Superior temporal gyrus (tissue), 1 donor: ENCODE data around the gene PRDM2.
"Not testable (repeated sequence)": the region's sequence is repeated elsewhere in the genome, so short reads cannot be mapped to it uniquely, and the experiment has no call there.

Experiments
- DNase-seq: peaks from one replicate; pipeline ENCODE4 v3.0.0-alpha.2; 2016; ENCODE audit errors: extremely low spot score

PRDM2 gene

DNA sequence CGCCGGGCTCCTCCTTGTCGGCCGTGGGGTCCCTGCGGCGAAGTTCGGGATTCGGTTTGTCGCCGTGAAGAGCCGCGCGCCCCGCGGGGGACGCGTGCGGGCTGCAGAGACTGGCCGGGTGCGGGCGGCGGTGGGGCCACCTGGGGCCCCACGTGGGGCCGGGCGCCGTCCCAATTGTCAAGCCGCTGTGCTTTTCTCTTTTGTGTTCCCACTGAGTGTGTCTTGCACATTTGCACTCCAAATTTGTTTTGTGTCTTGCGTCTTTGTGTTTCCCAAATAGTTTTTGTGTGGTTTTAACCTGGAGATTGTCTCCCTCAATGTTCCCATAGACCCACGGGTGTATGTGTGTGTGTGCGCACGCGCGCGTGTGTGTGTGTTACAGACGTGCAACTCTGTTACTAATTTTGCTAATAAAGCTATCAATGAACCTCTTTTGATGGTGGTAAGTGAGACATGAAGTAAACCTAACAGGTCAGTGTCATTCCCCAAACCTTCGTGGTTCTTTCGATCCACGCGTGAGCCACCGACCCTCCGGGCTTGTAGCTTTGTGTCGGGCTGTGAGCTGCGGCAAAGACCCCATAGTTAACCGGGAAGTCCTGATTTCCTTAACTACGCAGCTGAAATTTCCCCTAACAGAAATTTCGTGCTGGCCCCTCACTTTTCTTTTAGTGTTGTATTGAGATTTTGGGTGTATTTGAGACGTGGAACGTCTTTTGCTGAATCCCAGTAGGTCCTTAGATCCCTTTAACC lies 708 bp downstream of the PRDM2 start:
- DNase-seq = peak; percentile 72

DNA sequence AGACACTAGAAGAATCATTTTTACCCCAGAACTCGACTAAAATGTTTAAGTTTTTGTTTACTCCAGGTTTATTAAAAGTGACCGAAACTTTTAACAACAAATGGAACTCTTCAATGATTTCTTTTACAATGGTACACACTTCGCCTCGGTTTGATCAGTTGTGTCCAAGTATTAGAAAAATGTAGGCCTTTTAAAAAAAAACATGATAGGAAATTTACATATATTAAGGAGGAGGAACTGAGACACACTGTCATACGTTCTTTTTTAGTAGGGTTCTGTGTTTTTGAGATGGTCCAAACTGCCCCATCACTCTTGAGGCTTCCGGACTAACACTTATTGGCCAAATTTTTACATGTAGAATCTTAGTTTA lies 1.3 kb downstream of the PRDM2 start:
- no peak for DNase-seq

DNA sequence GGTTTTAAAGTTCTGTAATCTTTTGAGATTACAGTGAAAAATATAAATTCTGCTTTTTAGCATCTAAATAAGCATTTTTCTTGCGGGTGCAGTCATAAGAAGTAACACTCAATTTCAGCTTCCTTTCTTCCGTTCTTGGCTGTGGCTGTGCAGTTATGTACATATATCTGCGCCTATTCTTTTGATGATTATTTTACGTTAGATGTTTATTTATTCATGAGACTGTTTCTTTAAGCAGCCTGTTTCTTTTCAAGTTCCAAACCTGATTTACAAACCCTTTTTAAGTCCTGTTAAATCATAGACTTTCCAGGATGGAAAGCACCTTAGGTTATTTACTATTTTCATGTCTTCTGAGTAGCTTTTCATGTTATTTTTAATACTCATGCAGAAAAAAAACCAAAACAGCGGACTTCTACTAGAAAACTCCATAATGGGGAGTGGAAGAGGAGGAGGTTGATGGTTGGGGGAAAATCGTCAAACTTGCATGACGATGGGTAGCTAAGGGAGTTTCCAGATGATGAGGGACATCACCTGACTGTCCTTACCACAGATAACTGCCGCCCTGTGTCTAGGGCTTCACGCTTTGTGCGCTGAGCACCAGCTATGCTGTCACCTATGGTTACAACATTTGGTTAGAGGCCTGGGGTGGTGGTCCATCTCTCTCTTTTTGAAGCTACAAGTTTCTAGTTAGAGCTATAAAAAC lies 2.6 kb downstream of the PRDM2 start:
- DNase-seq = no peak

DNA sequence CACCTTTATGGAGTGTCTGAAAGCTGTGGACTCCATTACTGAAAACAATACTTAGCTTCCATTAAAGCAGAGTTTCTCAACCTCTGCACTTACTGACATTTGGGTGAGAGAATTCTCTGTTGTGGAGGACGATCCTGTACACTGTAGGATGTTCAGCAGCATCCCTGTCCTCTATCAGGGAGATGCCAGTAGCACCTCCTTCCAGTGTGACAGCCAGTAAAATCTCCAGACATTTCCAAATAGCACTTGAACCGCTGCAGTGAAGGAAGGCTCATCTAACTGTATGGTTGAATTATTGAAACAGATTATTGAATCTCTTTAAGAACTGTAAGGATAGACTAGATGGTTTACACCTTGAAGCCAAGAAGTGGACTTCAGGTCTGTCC lies 3.1 kb downstream of the PRDM2 start:
- no peak for DNase-seq

DNA sequence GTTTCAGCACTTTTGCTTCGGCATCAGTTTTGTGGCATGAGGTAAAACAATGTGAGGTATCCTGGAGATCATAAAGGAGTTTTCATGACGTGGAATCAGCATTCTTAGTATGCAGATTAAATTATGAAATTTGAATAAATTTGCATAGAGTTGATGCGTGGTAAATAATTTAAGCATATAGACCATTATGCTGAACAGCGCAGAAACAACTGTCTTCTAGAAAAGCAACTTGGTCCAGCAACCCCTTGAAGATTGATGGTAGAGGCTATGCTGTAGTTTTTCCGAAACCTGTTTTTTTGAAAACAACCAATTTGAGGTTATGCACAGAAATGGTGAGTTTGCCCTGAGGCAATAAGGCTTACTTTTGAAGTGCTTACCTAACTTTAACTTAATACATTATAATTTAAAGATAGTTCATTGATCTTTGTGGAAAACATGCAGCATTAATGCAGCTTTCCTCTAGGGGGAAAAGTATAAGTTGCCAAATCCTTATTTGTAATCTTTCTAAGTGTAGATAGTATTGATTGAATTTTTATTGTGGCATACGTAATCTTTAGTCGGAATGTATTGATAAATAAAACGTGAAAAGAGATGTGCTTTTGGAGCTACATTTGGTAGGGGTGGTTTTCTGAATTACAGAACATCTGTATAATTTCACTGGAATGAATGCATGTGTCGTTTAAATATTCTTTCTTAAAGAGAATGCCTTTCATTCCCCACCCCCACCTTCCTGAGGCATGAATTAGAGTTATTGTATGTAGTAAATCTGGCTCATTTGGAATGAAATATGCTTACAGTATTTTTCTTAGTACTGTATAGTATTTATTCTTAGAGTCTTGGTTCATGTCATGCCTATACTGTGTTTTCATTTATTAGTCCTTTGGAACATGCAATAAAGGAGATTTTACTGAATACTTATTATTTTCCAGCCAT lies 3.8 kb downstream of the PRDM2 start:
- DNase-seq = no peak

DNA sequence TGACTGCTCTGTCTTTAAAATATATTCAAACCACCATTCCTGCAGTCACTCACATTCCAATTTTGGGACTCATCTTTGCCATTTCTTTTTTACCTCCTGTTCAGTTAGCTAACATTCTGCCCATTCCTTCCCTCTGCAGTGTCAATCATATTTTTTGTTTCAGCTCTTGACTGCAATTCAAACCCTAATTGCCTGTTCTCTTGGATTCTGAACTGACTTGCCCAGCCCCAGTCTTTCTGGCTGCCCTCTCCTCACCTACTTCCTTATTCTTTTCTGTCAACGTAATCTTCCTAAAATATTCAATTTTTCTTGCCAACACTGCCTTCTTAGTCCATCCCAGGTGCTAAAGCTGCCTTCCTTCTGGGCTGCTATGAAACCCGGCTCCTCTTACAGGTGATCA lies 6.1 kb downstream of the PRDM2 start:
- no peak for DNase-seq

DNA sequence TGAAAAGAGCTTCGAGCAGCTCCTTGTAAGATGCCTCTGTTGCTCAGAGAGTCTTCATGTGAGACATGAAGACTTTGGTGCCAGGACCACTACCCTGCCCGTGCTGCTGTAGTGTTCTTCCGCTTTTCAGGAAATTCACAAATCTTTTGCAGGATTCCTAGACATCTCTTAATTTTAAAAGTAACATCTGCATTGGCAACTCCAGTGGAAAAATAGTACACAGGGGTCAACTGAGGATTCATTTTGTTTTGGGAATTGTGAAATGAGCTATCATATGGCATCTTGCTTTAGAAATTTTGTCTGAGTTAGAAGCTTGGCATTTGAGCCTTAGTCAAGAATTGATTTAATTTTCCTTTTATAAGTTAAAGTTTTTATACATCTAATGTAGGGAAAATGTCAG lies 7.2 kb downstream of the PRDM2 start:
- DNase-seq = no peak

DNA sequence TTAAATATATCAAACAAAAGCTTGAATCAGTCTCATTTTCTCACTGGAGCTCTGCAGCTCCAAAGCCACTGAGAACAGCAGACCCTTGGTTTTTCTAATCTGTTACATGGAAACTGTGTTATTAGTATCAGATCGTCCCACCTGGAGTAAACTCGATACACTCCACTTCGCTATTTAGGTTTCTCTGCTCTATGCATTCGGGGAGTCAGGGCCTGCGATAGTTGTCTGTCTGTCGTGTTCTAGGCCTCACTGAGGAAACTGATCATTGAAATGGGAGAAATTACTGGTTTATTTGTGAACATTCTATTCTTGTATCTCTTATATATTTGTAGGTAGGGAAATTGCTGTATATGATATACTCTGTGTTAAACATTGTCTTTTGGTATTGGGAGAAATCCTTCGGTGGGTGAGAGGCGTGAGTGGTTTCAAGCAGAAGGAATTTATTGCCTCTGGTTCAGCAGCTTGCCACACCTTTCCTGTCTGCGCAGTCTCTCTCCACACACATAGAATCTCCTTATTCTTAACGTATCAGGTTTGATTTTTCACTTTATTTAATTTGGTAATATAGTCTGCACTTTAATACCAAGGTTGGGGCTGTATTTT lies 8.5 kb downstream of the PRDM2 start:
- no peak for DNase-seq

DNA sequence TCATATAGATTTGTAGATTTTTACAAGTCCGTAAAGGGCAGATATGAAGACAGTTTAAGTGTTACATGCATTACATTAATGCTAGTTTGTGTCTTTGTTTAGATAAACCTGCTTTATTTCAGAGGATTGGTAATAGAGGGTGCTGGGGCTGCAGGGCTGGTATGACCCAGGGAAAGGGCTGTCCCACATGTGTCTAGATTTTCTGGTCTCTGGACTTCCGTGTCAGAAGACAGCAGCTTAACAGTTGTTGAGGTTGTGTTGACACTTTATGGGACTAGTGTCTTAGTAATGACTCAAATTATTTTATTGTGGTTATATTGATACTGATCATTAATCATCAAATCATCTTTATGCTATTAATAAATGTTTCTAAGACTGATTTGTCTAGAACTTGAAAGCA lies 10.1 kb downstream of the PRDM2 start:
- no peak for DNase-seq

DNA sequence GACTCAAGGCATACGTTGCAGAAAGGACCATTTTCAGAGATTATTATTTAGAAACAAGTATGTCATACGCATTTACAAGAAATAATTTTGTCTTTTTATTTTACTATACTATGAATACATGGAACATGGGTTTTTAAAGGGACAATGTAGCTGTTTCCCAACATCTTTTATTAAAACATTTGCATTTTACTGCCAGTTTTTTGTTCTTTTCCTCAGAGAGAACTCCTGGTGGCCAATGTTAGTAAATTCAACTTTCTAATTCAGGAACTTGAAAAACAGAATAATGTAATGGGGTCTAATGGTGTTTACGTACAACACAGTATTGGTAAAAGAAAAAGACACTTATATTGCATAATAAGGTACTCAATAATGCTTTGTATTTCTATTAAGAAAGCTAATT lies 14.9 kb downstream of the PRDM2 start:
- DNase-seq = no peak

DNA sequence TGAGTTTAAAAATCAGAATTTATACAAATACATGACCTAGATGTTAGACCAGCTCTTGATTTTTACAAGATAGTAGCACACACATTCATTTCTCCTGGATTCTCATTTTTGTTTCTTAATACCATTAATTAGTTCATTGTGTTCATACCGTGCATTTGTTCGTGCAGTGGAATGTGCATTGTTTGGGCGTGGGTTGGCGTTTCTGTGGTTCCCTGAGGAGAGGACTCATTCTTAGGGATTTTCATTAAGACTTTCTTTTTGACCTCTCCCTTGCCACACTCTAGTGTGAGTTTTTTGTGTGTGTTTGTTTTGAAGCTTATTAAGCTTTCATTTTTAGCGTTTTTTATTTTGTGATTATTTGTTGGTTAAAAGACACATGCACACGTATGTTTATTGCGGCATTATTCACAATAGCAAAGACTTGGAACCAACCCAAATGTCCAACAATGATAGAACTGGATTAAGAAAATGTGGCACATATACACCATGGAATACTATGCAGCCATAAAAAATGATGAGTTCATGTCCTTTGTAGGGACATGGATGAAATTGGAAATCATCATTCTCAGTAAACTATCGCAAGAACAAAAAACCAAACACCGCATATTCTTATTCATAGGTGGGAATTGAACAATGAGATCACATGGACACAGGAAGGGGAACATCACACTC lies 15.8 kb downstream of the PRDM2 start:
- DNase-seq = not testable (repeated sequence)

DNA sequence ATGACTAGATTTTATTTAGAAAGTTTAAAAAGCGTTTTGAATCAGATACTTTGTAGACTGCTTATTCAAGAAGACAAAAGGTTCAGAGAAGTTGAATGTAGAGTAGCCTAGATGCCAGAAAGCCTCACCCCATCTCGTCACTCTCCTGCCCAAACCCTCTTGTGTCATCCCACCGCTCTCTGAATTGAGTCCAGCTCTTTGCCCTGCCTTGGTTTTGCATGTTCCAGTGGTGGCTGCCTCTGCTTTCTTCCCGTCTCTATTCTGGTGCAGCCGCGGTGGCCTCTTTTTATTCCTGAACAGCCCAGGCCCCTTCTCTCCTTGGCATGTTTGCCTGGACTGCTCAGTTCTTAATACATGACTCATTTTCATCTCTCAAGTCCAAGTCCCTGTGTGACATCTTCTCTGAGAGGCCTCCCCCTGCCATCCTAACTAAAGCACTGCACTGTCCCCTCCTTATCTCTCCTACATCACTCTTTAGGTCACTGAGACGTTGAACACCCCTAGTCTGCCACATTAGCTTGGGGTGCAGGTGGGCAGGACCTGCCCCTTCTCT lies 22.9 kb downstream of the PRDM2 start:
- DNase-seq = no peak

DNA sequence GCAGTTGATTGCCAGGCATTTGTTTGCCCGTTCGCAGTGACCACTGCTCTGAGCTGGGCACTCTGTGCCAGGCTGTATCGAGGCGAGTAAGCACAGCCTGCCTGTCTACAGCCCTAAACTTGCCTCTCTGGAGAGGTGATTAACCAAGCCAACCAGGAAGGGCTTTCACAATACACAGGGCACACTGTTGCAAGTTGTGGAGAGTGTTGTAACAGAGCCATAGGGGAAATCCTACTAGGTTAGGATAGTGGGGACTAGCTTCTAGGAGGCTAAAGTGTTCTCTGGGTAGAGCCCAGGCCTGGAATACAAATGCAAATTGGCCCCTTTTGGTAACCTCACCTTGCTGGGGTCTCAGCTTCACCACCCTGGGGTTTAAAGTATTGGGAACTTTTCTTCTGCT lies 23.8 kb downstream of the PRDM2 start:
- DNase-seq = no peak

DNA sequence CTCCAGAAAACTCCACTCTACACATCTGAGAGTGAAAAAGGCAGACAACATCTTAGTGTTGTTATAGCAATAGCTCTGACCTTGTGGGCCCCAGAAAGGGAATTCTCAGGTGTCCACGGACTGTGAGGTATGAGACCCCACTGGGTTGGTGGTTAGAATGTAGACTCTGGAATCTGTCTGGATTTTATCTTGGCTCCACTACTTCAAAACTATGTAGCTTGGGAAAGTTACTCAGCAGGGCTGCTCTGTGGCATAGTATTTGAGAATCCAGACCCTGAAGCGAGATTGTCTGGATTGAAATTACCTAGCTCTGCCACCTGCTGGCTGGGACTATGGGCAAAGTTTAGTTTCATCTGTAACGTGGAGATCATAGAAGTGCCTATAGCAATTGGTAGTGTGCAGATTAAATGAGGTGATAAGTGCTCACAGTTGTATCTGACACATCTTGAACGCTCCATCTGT lies 25.8 kb downstream of the PRDM2 start:
- DNase-seq = no peak

DNA sequence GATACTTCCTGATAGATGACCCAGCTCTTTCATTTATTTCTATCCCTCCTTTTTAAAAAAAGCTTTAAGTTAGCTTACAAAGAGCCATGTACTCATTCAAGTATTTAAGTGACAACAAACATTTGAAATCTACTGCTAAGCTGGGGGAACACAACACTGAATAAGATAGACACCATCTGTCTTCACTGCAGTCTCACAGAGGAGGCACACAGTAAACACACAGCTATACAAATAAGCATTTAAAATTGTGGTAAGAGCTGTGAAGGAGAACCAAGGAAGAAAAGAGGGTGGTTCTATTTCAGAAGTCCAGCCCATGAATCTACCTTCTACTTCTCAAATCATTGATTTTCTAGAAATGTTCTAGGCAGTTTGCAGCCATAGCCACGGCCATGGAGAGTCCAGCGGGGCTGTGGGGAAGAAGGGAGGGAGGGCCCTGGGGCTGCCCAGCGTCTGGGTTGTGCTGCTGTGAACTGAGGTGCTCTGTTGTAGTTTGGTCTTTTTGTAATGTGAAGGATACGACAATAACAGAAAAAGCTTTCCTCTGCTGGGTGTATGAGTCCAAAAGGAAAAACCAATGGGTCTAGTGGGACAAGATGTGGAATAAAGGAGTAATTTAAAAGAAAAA lies 28.2 kb downstream of the PRDM2 start:
- no peak for DNase-seq

DNA sequence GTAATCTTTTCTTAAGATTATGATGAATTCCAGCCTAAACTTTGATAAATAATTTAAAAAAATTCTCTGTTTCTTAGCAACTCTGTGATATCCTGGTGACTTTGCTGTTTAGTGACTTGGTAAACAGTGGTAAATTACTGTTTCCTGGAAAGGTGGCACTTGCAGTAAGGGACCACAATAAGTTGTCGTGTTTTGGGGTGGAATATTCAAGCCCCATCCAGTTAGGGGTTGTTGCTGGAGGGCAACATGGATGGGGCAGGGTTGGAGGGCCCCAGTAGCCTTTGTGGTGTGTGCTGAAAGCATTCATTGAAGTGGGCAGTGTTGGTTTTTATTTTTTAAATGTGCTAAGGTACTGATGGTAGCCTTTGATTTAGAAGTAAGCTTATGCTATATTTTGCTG lies 30.3 kb downstream of the PRDM2 start:
- DNase-seq = no peak

DNA sequence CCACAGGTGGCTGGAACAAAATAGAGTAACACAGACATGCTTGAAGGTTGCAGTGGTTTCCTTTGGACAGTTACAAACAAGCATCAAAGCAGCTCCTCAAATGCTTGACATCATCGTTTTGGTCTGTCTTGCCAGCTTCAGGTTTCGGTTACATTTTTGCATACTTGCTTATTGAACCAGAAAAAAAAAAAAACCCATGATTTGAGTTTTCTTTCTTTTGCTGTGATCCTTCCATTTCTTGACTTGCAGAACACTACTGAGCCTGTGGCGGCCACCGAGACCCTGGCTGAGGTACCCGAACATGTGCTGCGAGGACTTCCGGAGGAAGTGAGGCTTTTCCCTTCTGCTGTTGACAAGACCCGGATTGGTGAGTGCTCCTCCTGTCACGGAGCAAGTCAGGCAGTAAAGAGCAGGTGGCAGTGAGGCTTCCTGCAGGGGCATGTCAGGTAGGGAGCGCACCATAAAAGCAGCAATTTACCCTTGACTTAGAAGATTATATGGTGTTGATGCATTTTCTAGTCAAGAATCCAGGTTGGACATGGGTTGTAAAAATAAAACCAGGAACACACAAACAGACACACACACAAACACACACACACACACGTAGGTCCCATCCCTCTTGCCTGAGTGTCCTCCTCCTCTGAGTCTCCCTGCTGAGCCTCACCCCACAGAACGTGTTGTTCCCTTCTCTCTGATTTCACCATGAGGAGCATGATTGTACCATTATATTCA lies 30.9 kb downstream of the PRDM2 start:
- DNase-seq = peak; percentile 17

DNA sequence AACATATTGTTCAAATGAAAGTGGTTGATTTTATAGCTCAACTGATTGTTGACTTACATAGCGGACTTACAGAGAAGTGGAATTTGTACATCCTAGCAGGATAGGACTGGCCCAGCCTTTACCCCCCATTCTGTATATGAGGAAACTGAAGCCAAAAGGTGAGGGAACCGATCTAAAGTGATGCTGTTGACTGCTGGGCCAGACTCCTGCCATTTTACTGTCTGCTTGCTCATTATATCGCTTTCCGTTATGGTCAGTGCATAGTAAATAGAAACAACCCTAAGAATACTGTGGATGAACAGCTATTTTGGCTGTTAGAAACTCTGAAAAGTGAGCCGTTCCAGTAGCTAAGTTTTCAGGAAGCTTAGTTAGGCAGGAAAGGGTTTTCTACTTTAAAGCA lies 31.9 kb downstream of the PRDM2 start:
- no peak for DNase-seq

DNA sequence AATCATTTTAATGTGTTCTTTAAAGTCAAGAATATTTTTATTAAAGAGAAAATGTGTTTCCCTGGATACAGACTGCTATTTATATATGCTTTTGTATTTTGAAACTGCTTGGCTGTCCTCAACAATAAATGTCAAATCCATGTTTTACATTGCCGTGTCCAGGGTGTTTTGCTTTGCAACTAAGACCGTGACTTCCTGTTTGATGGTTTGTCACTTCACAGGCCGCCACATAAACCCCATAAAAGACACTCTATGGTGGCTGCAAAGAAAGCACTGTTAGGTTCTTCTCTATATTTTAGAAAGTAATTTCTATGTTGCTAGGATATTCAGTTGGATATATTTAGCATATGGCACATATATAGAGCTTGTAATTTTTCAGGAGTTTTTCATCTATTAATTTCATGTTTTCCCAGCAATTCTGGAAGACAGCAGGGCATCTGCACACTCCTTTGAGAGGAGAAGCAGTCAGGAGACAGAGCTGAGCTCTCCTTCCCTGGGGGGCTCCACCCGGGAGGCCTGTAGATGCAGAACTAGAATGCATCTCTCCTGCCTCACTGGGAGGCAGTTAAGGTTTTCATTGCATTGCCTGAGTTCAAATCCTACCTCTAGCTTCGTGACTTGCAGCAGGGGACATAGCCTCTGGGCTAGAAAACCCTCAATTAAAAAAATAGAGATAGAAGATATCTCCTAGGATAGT lies 33.1 kb downstream of the PRDM2 start:
- DNase-seq = peak; percentile 25
